Duodenal mucosa (tissue), 2 donors: ENCODE measurements around the gene ROGDI.
"Not testable (repeated sequence)": the region's sequence is repeated elsewhere in the genome, so short reads cannot be mapped to it uniquely, and the experiment has no call there.

ENCODE experiments used
- H3K27ac ChIP-seq: one replicate; pipeline ENCODE4 v1.7.0; 2013; ENCODE audit warnings: low read depth, low read length
- H3K27me3 ChIP-seq, 2 donors: one replicate each; pipeline ENCODE4 v1.7.0; 2013; ENCODE audit warnings: low read length in 2 of 2, control low read depth in 1 of 2; ENCODE audit not compliant: insufficient read depth in 2 of 2, control insufficient read depth in 1 of 2
- H3K36me3 ChIP-seq, 2 donors: one replicate each; pipeline ENCODE4 v1.7.0; 2013; ENCODE audit warnings: low read length in 2 of 2, control low read depth in 1 of 2; ENCODE audit not compliant: insufficient read depth in 2 of 2, control insufficient read depth in 1 of 2
- H3K4me1 ChIP-seq, 2 donors: one replicate each; pipeline ENCODE4 v1.7.0; 2013; ENCODE audit warnings: low read length in 2 of 2, control low read depth in 1 of 2; ENCODE audit not compliant: insufficient read depth in 2 of 2, control insufficient read depth in 1 of 2
- H3K4me3 ChIP-seq, 2 donors: one replicate each; pipeline ENCODE4 v1.7.0; 2013; ENCODE audit warnings: low read length in 2 of 2, low read depth in 1 of 2
- H3K9ac ChIP-seq, 2 donors: one replicate each; pipeline ENCODE4 v1.7.0; 2013; ENCODE audit warnings: low read length in 2 of 2, low read depth in 1 of 2
- H3K9me3 ChIP-seq, 2 donors: one replicate each; pipeline ENCODE4 v1.7.0; 2013; ENCODE audit warnings: low read length in 2 of 2, control low read depth in 1 of 2; ENCODE audit not compliant: control insufficient read depth in 1 of 2

ROGDI gene

GRCh38 chr16:4792951-4793513 lies 9.4 kb downstream of the ROGDI start:
- no peak overlapping the region for H3K27ac ChIP-seq
- no peak overlapping the region for H3K4me3 ChIP-seq
- H3K36me3 ChIP-seq = peaks cover 0 to 7% of the 10 kb centered on the region in 2 donors
- H3K4me1 ChIP-seq = peaks cover 10 to 13% of the 10 kb centered on the region in 2 donors
- no peaks in the 10 kb centered on the region for H3K27me3 ChIP-seq
- no peak overlapping the region for H3K9ac ChIP-seq
- no peaks in the 10 kb centered on the region for H3K9me3 ChIP-seq

GRCh38 chr16:4790871-4791270 lies 11.6 kb downstream of the ROGDI start:
- no peaks in the 10 kb centered on the region for H3K27me3 ChIP-seq

GRCh38 chr16:4790261-4790660 lies 12.2 kb downstream of the ROGDI start:
- peaks cover 5 to 7% of the 10 kb centered on the region in 2 donors for H3K4me1 ChIP-seq
- no peaks in the 10 kb centered on the region for H3K9me3 ChIP-seq
- no peaks in the 10 kb centered on the region for H3K36me3 ChIP-seq
- H3K27ac ChIP-seq = no peak overlapping the region
- no peak overlapping the region for H3K9ac ChIP-seq
- no peak overlapping the region for H3K4me3 ChIP-seq
- no peaks in the 10 kb centered on the region for H3K27me3 ChIP-seq

More at GRCh38 chr16:4790871-4791270, 11.6 kb downstream of the ROGDI start:
- Histone ChIP-seq H3K4me1 (peaks cover 5 to 7% of the 10 kb centered on the region in 2 donors), H3K9ac (no peak overlapping the region), H3K36me3 (no peaks in the 10 kb centered on the region), H3K4me3 (no peak overlapping the region), H3K27ac (no peak overlapping the region), H3K9me3 (no peaks in the 10 kb centered on the region)

- Histone ChIP-seq H3K4me1 (peaks cover 5 to 7% of the 10 kb centered on the region in 2 donors), H3K9ac (no peak overlapping the region), H3K36me3 (no peaks in the 10 kb centered on the region), H3K4me3 (no peak overlapping the region), H3K9me3 (no peaks in the 10 kb centered on the region), H3K27ac (no peak overlapping the region), H3K27me3 (no peaks in the 10 kb centered on the region)
These were observed 13.5 kb downstream of the ROGDI start for GRCh38 chr16:4788910-4789309.

- no peak overlapping the region for H3K27ac ChIP-seq
- no peak overlapping the region for H3K4me3 ChIP-seq
- no peaks in the 10 kb centered on the region for H3K9me3 ChIP-seq
- no peak overlapping the region for H3K9ac ChIP-seq
- no peaks in the 10 kb centered on the region for H3K36me3 ChIP-seq
- H3K27me3 ChIP-seq = no peaks in the 10 kb centered on the region
- H3K4me1 ChIP-seq = peaks cover 5 to 7% of the 10 kb centered on the region in 2 donors
These were observed 13.9 kb downstream of the ROGDI start for GRCh38 chr16:4788489-4788889.

- H3K9ac ChIP-seq = no peak within 1 kb of the TSS
- H3K4me1 ChIP-seq = peaks cover 5 to 7% of the 10 kb centered on the region in 2 donors
- no peaks in the 10 kb centered on the region for H3K9me3 ChIP-seq
- H3K4me3 ChIP-seq = no peak within 1 kb of the TSS
- no peaks in the 10 kb centered on the region for H3K36me3 ChIP-seq
- no peaks in the 10 kb centered on the region for H3K27me3 ChIP-seq
- H3K27ac ChIP-seq = no peak within 1 kb of the TSS
These were observed 14.6 kb downstream of the ROGDI start, which contains the start of gene SEPTIN12 for GRCh38 chr16:4787627-4788482. Gene SEPTIN12 (minus strand): TSS chr16:4788345. CDS start chr16:4787645, 700 bp downstream.

- no peak overlapping the region for H3K4me3 ChIP-seq
- H3K36me3 ChIP-seq = no peaks in the 10 kb centered on the region
- H3K27me3 ChIP-seq = no peaks in the 10 kb centered on the region
- H3K27ac ChIP-seq = no peak overlapping the region
- no peak overlapping the region for H3K9ac ChIP-seq
- peaks cover 5 to 7% of the 10 kb centered on the region in 2 donors for H3K4me1 ChIP-seq
- H3K9me3 ChIP-seq = no peaks in the 10 kb centered on the region
These were observed 15.4 kb downstream of the ROGDI start for GRCh38 chr16:4787068-4787467.

- no peak overlapping the region for H3K4me3 ChIP-seq
- H3K4me1 ChIP-seq = peaks cover 5 to 7% of the 10 kb centered on the region in 2 donors
- H3K9ac ChIP-seq = no peak overlapping the region
- no peaks in the 10 kb centered on the region for H3K36me3 ChIP-seq
- no peaks in the 10 kb centered on the region for H3K9me3 ChIP-seq
- no peaks in the 10 kb centered on the region for H3K27me3 ChIP-seq
- H3K27ac ChIP-seq = no peak overlapping the region
These were observed 16.5 kb downstream of the ROGDI start for GRCh38 chr16:4785758-4786433.

GRCh38 chr16:4784444-4784987 lies 17.9 kb downstream of the ROGDI start:
- H3K9ac ChIP-seq, H3K27me3 ChIP-seq, H3K27ac ChIP-seq, H3K36me3 ChIP-seq, H3K9me3 ChIP-seq, H3K4me1 ChIP-seq, H3K4me3 ChIP-seq: not testable (repeated sequence)

GRCh38 chr16:4783951-4784336 lies 18.5 kb downstream of the ROGDI start:
- H3K27me3 ChIP-seq = no peaks in the 10 kb centered on the region

More at GRCh38 chr16:4783951-4784336, 18.5 kb downstream of the ROGDI start:
- Histone ChIP-seq H3K9ac (no peak overlapping the region), H3K4me3 (no peak overlapping the region), H3K36me3 (no peaks in the 10 kb centered on the region), H3K9me3 (no peaks in the 10 kb centered on the region), H3K4me1 (peaks cover 5 to 7% of the 10 kb centered on the region in 2 donors), H3K27ac (no peak overlapping the region)
